ENCODE data around the gene FBXO28.

DNA sequence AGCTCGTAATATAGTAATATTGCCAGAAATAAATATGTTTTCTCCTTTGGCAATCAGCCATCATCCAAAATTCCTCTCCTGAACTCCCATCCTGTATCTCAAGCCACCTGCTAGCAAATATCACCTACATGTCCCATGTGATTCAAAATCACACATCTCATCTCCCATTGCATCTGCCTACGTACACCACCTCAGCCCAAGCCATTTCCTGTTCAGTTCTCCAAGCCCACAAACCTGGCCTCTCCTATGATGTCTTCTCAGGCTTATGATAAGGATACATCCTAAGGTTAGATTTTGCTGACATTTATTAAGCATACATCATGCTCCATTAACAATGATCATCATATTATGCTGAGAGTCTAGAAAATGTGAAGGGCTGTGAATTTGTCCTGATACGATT lies 37.2 kb downstream of the FBXO28 start:
- TF ChIP-seq, protein P1, sequence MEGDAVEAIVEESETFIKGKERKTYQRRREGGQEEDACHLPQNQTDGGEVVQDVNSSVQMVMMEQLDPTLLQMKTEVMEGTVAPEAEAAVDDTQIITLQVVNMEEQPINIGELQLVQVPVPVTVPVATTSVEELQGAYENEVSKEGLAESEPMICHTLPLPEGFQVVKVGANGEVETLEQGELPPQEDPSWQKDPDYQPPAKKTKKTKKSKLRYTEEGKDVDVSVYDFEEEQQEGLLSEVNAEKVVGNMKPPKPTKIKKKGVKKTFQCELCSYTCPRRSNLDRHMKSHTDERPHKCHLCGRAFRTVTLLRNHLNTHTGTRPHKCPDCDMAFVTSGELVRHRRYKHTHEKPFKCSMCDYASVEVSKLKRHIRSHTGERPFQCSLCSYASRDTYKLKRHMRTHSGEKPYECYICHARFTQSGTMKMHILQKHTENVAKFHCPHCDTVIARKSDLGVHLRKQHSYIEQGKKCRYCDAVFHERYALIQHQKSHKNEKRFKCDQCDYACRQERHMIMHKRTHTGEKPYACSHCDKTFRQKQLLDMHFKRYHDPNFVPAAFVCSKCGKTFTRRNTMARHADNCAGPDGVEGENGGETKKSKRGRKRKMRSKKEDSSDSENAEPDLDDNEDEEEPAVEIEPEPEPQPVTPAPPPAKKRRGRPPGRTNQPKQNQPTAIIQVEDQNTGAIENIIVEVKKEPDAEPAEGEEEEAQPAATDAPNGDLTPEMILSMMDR (IDR thresholded peaks at IDR 0.05; ENCODE audit: low read length) = no peak
- no peak for TF ChIP-seq EZH2phosphoT487 (IDR thresholded peaks at IDR 0.05; ENCODE audit: low read length)
